WTC11 (cell line): Measurements from ENCODE around the gene SLC43A3.

Experiments
- ATF1 ChIP-seq: sonication (generic); formaldehyde crosslinking; IDR thresholded peaks from 2 replicates; pipeline ENCODE4 v1.8.1; 2023; ENCODE audit warnings: mild to moderate bottlenecking, moderate library complexity, missing genetic modification reagents
- CREM ChIP-seq: sonication (generic); formaldehyde crosslinking; IDR thresholded peaks from 2 replicates; pipeline ENCODE4 v1.8.1; 2022; ENCODE audit warnings: mild to moderate bottlenecking, missing genetic modification reagents, moderate library complexity
- E2F1 ChIP-seq: sonication (generic); formaldehyde crosslinking; IDR thresholded peaks from 2 replicates; pipeline ENCODE4 v1.8.0; 2022; ENCODE audit warnings: mild to moderate bottlenecking, missing genetic modification reagents
- ELF4 ChIP-seq: sonication (generic); formaldehyde crosslinking; IDR thresholded peaks from 2 replicates; pipeline ENCODE4 v1.8.1; 2022; ENCODE audit warnings: low read depth, mild to moderate bottlenecking, moderate library complexity, missing genetic modification reagents
- GRHL2 ChIP-seq: fragments of 250-450 bp; sonication (Bioruptor Pico); IDR thresholded peaks from 2 replicates; pipeline ENCODE4 v1.8.0; 2022; ENCODE audit warnings: mild to moderate bottlenecking, moderate library complexity; ENCODE audit not compliant: insufficient replicate concordance, severe bottlenecking
- GTF2I ChIP-seq: fragments of 250-450 bp; sonication (Bioruptor Pico); conservative IDR thresholded peaks from 2 replicates; pipeline ENCODE4 v1.4.0; 2021; ENCODE audit warnings: mild to moderate bottlenecking
- JUN ChIP-seq: sonication (generic); formaldehyde crosslinking; IDR thresholded peaks from 2 replicates; pipeline ENCODE4 v1.8.0; 2023; ENCODE audit warnings: mild to moderate bottlenecking, missing genetic modification reagents
- NFE2L1 ChIP-seq: sonication (generic); formaldehyde crosslinking; IDR thresholded peaks from 2 replicates; pipeline ENCODE4 v1.8.1; 2023; ENCODE audit warnings: missing genetic modification reagents
- NR2C2 ChIP-seq: sonication (generic); formaldehyde crosslinking; IDR thresholded peaks from 2 replicates; pipeline ENCODE4 v1.8.0; 2022; ENCODE audit warnings: mild to moderate bottlenecking, missing genetic modification reagents
- SMAD3 ChIP-seq: sonication (generic); formaldehyde crosslinking; IDR thresholded peaks from 2 replicates; pipeline ENCODE4 v1.8.0; 2022; ENCODE audit warnings: missing genetic modification reagents, mild to moderate bottlenecking, borderline replicate concordance
- SOX15 ChIP-seq: fragments of 250-450 bp; sonication (Bioruptor Pico); IDR thresholded peaks from 2 replicates; pipeline ENCODE4 v1.9.0; 2021; ENCODE audit warnings: mild to moderate bottlenecking
- SP1 ChIP-seq: sonication (generic); formaldehyde crosslinking; conservative IDR thresholded peaks from 2 replicates; pipeline ENCODE4 v1.8.1; 2022; ENCODE audit warnings: missing genetic modification reagents
- ZBTB43 ChIP-seq: sonication (generic); formaldehyde crosslinking; IDR thresholded peaks from 2 replicates; pipeline ENCODE4 v1.8.1; 2023; ENCODE audit warnings: mild to moderate bottlenecking, missing genetic modification reagents
- TF ChIP-seq, protein P1 (sequence below): fragments of 200-600 bp; IDR thresholded peaks from 2 replicates; pipeline ENCODE4 v1.8.0; 2022; ENCODE audit warnings: antibody characterized with exemption

DNA sequence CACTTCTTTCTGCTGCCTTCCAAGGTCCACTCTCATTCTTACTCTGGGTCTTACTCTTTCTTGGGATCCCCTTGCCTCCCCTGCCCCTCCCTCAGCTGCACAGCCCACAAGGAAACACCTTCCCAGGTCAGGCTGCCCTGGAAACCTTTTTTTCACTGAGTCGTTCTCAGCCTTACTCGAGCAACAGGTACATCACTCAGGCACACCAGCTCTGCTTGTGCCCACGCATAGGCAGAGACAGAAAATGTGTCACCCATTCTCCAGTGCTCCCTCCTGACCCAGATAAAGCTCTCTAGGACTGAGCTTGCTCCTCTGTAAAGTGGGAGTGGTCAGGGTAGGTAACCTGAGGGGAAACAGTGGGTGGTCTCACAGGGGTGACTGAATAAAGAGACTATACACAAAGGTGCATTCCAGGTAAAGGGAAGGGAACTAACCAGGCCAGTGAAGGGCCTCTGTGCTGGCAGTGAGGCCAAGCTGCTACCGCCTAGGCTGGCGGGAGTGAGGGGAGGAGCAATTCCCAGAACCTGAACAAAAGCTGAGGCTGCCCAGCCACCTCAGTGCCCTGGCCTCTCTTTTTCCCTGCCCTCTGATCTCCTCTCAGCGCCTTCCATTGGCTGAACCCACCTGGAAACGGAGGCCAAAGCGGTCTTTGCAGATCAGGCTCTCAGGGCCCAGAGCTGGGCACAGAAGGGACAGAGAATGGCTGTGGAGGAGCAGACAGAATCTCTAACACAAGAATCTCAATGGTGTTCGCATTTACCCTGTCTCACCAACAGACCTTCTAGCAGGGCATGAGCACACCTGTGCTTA, 61.9 kb downstream of the SLC43A3 start:
- TF ChIP-seq, protein P1, sequence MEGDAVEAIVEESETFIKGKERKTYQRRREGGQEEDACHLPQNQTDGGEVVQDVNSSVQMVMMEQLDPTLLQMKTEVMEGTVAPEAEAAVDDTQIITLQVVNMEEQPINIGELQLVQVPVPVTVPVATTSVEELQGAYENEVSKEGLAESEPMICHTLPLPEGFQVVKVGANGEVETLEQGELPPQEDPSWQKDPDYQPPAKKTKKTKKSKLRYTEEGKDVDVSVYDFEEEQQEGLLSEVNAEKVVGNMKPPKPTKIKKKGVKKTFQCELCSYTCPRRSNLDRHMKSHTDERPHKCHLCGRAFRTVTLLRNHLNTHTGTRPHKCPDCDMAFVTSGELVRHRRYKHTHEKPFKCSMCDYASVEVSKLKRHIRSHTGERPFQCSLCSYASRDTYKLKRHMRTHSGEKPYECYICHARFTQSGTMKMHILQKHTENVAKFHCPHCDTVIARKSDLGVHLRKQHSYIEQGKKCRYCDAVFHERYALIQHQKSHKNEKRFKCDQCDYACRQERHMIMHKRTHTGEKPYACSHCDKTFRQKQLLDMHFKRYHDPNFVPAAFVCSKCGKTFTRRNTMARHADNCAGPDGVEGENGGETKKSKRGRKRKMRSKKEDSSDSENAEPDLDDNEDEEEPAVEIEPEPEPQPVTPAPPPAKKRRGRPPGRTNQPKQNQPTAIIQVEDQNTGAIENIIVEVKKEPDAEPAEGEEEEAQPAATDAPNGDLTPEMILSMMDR = no peak
- TF ChIP-seq ATF1 (CRISPR knock-in tag) (no peak), GTF2I (CRISPR knock-in tag) (no peak), CREM (CRISPR knock-in tag) (no peak), JUN (CRISPR knock-in tag) (no peak), NR2C2 (CRISPR knock-in tag) (no peak), SP1 (CRISPR knock-in tag) (no peak), SOX15 (CRISPR knock-in tag) (no peak), NFE2L1 (CRISPR knock-in tag) (no peak), SMAD3 (no peak), ELF4 (CRISPR knock-in tag) (no peak), E2F1 (CRISPR knock-in tag) (no peak), ZBTB43 (no peak), GRHL2 (CRISPR knock-in tag) (no peak)
